Measurements from ENCODE around the gene KRT13.

DNA sequence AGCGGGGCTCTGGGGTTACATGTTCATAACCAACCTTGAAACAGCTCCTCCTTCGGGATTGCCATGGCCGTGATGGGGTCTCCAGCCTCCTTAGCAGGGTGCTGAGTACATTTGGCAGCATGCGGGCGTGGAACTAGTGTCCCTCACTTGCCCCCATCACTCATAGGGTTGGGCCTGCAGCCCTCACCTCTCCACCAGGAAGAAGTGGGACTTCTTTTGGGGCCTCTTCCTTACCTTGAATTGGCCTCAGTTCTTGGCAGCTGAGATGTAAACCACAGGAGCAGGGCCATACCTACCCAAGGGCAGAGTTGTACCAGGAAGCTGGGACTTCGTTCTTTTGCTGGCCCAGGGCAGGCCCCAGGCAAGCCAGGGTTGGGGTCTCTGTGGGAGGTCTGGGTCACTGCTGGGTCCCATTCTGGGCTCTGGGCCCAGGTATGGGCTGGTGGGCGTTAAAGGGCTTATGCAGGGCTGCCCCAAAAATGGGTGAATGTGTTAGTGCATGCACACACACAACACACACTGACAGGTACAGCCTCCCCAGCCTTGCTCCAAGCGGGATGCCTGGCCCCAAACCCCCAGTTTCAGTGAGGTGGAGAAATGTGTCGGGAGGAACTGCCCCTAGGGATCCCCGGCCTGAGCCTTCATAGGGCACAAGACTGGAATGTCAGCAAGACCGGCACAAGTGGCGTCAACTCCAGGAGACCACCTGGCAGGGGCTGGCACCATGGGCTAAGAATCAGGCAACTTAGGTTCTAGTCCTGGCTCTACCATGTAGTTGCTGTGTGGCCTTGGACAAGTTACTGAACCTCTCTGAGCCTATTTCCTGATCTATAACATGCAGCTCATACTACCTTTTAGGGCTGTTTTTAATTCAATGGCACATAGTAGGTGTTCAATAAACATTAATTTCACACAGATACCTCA is 17.2 kb upstream of the KRT13 start:
- TF ChIP-seq, protein P1, sequence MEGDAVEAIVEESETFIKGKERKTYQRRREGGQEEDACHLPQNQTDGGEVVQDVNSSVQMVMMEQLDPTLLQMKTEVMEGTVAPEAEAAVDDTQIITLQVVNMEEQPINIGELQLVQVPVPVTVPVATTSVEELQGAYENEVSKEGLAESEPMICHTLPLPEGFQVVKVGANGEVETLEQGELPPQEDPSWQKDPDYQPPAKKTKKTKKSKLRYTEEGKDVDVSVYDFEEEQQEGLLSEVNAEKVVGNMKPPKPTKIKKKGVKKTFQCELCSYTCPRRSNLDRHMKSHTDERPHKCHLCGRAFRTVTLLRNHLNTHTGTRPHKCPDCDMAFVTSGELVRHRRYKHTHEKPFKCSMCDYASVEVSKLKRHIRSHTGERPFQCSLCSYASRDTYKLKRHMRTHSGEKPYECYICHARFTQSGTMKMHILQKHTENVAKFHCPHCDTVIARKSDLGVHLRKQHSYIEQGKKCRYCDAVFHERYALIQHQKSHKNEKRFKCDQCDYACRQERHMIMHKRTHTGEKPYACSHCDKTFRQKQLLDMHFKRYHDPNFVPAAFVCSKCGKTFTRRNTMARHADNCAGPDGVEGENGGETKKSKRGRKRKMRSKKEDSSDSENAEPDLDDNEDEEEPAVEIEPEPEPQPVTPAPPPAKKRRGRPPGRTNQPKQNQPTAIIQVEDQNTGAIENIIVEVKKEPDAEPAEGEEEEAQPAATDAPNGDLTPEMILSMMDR (IDR thresholded peaks at IDR 0.05), result no peak
- TF ChIP-seq POLR2A (IDR thresholded peaks at IDR 0.05), result no peak
- TF ChIP-seq EP300 (IDR thresholded peaks at IDR 0.05), result no peak

Data from gastroesophageal sphincter (tissue), 3 donors.